Measurements from ENCODE around the gene SYT17.

The SYT17 gene

DNA sequence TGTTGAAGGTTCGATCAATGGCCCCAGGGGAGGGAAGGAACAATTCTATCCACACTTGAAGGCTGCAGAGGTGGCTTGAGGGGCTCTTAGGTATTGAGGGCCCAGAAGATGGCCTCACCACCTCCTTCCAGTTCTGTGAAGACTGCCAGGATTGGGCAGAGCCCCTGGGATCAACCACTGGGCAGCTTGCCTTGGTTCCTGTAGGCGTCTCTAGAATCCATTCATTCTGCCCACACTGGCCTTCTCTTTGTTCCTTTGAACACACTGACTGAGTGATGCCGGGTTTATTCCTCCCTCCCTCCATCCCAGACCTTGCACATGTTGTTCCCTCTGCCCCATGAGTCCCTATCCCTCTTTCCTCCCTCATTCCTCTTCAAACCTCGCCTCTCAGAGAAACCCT is 50.5 kb downstream of the SYT17 start:
- DNase-seq, result no peak

DNA sequence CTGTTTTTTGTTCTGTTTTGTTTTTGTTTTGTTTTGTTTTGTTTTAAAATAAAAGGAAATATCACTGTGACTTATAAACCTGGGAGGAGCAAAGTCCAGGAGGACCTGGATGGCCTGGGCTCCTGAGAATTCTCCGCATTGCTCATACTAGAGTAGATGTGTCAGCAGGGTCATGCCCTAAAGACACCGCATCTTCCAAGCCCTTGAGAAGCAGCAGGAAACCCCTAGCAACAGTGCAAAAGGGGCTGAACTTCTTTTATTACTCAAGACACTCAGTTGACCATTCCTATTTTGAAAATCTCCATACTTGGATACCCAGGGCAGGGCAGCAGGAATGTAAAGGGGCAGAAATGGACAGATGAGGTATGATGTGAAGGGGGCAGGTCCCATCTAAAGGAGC is 51.8 kb downstream of the SYT17 start:
- DNase-seq, result no peak

DNA sequence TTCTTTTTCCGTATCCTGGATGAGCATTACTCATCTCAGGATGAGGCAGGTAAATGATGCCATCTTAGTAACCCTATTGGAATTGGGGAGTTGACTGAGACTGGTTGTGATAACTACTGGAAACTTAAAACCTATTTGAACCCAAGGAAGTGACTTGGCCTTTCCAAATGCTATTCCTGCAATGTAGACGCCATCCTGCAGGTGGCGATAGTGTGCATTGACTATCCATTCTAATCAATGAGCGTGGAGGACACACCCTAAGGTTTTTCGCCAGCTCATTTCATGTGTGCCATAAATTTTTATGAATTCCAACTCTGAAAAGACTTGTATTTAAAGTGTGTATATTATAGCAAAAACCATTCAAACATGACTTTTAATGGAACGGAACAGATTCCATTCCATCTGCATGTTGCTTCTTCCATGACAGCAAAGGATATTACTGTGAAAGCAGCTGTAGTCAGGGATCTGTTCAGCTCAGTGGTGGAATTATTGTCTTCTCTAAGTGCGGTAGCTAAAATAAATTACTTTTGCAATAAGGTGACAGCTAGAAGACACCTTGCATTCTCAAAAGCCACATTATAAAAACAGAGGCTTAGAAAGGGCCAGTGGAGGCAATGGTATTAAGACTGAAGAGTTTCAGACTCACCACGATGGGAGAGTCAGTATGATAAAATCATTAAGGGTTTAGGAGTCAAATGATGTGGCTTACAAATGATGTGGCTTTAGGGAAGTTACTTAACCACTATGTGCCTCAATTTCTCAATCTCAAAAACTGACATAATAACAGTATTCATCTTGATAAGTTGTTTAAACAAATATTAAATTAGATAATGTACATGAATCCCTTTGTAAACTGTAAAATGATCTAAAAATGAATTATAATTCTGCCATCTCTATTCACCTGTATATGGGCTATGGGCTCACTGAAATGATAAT is 55.5 kb downstream of the SYT17 start:
- peak; percentile 24 to 42 for DNase-seq

DNA sequence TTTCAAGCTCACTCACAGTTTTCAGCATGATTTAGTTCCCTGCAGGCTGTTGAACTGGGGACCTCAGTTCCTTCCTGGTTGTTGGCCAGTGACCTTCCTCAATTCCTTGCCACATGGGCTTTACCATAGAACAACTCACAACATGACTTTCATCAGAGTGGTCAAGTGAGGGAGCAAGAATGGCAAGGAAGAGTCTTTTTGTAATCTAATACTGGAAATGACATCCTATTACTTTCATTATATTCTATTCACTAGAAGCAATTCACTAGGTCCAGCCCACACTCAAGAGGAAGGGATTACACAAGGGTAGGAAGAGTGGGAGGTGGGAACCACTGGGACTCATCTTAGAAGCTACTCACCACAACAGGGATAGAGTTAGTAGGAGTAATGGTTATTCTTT is 57.6 kb downstream of the SYT17 start:
- peak; percentile 89 for DNase-seq

DNA sequence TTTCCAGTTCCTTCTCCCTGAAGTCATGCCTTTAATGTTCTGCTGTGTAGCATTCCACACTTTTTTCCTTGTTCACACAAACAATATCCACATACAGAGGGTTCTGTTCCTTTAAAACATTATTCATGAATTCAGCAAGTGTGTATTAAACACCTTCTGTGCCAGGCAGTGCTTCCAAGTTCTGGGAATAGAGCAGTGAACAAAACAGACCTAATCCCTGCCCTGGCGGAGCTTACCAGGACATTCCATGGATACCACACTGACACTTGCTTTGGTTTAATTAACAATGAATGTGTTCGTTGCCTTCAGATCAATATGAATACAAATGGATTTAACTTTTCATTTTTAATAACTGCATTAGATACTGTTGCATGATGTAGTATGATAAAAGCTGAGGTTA is 59.6 kb downstream of the SYT17 start:
- DNase-seq, result no peak

DNA sequence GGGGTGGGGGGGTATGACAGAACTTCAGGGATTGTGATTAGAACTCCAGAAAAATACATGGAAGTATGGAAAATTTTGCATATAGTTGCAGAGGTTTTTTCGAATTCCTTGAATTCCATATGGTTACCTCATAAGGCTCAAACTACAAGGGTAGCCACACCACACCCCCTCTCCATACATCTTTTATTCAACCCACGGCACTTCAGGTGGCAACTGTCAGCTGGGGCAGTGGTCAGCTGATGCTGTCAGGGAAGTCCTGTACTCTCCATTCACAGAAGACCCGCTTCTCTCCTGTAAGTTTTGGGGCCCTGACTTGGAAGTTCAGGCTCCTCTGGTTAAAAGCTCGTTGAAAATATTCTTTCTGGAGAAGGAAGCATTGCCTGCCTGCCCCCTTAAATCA is 60.0 kb downstream of the SYT17 start:
- DNase-seq, result no peak

DNA sequence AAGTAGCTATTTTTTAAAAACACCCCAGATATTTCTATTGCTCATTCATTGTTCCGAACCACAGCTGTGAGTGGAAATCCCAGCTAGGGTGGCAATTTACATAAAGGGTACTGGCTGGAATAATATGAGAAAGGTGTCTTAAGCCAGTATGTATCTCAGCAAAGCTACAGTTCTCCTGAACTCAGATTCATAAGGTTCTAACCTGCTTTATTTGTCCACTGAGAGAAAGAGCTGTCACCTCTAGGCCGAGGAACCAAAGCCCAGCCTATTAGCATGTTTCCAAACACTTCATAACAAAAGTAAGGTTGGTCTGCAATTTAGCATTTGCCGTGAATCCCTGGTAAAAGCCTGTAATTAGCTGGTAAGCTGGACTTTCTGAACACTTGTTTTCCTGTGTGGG is 60.5 kb downstream of the SYT17 start:
- no peak for DNase-seq

DNA sequence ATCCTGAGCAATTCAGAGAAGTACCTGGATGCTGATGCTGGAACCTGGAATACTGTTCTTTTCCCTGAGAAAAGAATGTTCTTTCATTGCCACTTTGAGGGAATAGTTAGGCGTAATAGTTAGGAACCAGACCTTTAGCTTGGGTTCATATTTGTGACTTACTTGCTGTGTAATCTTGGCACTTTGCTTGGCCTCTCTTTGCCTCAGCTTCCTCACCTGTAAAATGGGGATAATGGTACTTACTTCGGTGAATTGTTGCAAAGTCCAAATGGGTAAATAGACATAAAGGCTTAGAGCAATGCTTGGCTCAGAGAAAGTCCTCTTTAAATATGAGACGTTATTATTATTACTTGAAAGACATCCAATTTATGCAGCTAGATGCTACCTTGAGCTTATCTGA is 62.5 kb downstream of the SYT17 start:
- DNase-seq, result no peak

DNA sequence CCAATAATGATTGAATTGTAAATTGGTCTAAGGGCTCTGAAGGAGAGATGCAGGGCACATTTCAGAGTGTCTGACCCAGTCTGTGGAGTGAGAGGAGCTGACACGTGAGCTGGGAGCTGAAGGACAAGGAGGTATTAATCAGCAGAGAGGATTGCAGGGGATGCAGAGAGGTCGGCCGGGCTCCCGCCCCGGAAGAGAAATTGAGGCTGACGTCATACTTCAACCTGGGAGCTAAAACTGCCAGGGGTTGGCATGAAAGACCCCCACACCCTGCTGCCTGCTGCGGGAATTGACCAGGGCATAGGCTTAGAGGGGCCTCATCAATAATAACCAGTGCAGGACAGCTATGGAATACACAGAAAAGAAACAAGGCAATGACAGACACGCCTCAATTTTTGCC is 63.8 kb downstream of the SYT17 start:
- no peak for DNase-seq

DNA sequence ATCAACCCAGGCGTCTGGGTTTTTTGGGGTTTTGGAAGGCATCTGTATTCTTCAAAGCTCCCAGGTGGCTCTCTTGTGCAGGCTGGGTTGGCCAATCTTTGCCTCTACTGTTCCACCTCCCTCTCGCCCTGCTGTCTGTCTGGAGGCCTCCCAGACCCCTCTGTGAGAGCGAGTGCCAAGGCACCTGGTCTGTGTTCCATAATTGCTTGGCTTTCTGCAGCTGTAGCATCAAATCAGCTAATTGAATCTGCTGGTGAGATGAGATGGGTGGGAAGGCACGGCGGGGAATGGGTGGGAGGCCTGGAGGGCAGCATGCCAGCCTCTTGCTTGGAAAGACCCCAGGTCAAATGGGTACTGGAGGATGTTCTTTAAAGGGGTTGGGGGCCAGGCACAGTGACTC is 64.9 kb downstream of the SYT17 start:
- DNase-seq, result no peak

DNA sequence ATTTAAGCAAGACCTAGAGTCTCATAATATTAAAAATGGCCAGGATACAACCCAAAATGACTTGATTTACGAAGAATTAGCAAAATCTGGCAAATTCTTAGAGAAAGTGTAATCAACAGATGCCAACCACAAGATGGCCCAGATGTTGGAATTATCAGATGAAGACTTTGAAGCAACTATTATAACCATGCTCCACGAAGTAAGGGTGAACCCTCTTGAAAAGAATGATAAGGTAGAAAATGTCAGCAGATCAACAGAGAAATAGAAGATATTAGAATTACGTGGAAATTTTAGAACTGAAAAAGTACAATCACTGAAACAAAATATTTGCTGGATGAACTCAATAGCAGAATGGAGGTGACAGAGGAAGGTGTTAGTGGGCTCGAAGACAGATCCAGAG is 67.4 kb downstream of the SYT17 start:
- DNase-seq, result no peak

DNA sequence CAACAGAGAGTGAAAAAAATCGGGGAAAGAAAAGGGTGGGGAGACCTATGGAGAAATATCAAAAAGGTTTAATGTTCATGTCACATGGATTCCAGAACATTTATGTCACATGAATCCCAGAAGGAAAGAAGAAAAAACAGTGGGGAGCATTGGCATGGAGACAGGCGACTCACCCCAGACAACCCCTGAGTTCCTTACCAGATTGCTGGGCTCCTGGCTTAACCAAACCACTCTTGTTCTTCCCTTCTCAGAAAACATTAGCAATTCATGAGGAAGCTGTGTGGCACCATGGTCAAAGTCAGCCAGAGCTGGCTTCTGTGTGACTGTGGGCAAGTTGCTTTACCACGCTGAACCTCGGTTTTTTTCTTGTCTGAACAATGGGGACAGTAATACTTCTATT is 67.8 kb downstream of the SYT17 start:
- no peak for DNase-seq

DNA sequence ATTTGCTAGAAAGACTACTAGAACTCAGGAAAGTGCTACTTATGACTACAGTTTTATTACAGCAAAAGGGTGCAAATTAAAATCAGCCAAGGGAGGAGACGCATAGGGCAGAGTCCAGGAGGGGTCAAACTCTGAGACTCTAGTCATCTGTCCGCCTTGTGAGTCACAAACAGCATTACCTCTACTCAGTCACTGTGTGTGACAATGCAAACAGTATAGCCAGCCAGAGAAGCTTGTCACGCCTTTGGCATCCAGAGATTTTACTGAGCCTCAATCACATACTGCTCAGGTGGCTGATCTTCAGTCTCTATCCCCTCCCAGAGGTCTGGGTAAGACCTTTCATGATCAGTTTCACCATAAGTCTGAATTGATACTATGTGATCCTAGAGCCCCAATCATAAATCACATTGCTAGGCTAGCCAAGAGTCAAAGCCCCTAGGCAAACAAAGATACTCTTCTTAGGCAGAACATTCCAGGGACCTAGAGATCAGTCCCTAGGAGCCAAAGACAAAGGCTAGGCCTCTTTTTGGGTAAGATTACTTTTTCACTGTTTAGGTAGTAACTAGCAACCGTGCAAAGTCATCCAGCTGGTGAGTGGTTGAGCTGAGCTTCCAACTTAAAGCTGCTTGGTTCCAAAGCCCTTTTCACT is 68.6 kb downstream of the SYT17 start:
- DNase-seq, result no peak

DNA sequence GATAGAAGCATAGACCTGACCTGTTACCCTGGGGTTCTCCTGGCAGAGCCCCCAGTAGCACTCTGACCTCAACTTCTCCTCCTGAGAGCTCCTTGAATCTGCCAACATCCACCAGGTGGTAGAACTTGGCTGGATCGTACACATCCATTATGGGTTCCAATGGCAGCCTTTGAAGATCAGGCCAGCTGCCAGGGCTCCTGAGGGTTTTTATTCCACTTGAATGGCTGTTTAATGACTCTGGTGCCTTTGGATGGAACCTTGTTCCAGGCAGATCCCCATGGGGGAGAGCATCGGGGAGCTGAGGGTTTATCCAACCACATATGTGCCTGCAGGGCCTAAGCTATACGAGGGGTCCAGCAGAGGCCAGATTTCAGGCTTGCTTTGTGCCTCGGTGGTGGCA is 70.4 kb downstream of the SYT17 start:
- DNase-seq, result no peak

DNA sequence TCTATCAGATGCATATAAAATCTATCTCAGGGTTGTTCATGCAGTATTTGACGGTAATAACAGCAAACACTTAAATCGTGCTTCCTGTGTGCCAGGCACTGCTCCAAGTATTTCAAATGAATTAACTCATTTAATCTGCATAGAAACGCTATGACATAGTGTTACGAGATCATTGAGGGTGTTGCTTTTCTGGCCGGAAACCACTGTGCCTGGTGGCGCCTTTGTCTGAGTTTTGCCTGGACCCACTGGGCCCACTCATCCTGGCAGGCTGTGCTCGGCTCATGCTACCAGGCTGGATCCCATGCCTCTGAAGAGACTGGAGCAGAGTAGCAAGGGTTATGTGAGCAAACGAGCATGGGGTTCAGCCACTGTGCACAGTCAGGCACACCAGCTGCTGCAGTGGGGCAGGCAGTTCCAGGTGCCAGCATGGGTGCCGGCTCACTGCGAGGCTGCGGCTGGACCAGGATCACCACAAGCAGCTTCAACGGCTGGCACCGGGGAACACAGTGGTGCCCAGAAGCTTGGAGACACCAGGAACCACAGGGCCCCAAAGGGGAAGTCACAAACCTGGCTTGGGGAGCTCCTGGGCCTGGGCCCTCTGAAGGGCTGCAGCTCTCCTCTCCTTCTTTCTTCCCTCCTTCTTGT is 71.6 kb downstream of the SYT17 start:
- no peak for DNase-seq

DNA sequence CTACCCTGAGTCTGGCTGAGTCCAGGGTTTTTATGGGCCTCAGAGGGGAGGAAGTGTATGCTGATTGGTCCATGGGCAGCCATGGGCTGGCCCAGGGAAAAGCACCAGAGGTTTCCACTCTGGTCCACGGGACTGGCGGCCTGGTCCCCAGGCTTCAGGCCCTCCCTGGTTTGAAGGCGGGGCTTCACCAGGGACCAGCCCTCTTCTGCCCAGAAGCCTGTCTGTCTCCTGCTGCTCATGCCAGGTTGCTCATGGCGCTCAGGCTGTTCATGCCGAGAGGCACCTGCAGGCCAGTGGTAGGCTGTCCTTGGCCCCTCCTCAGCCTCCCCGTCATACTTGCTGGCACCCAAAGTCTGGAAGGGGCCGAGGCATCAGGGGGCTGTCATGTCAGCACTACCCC is 72.5 kb downstream of the SYT17 start:
- DNase-seq, result no peak

DNA sequence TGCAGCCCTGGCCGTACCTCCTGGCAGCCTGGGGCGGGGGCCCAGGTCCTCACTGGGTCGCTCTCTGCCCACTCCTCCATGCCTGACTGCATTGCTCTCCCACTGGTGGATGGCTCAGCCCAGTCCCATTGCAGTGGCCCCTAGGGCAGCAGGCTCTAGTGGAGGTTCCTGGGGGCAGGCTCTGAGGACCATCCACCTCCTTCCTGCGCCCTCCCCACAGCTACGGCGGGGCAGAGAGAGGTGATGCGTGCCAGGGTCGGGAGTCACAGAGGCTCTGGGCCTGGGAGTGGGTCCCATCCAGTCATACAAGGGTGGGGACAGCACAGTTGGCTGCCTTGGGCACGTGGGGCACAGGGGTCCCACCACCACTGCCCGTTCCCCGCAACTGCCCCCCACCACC is 73.5 kb downstream of the SYT17 start:
- no peak for DNase-seq

DNA sequence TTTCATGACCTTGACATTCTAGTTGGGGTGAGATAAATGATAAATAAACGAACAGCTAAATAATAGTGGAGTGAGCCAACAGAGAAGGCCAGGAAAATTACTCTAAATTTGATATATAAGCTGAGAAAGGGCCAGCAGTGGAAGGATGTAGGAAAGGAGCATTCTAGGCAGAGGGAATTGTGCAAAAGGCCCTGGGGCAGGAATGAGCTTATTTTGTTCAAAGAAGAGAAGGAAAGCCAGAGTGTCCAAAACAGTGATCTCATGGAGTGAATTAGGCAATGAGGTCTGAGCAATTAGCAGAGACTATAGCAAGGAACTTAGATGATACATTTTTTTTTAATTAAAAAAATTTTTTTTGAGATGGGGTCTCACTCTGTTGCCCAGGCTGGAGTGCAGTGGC is 74.1 kb downstream of the SYT17 start:
- no peak for DNase-seq

DNA sequence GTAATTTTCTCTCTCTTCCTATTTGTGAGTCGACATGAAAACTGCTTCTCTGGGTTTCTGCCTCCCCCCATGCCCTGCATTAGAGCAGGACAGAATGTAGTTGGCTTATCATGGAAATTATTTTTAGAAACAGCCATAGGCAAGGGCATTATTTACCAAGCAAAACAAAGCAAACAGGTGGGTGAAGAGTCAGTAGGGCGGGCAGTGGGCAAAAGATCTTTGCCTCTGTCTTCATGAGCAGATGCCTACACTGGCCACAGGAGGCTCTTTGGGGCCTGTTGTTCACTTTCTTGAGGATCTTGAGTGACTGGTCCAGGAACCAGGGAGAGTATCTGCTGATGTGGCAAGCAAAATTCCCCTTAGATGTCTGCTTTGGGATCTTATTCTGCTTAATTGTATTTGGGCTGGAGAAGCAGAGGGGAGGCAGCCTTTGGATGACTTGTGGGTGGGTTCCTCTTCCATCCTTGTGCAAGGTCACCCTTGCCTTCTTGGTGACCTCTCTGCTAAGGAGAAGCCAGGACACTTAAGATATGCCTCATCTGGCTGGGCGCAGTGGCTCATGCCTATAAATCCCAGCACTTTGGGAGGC is 75.0 kb downstream of the SYT17 start:
- DNase-seq, result peak; percentile 35 to 61

DNA sequence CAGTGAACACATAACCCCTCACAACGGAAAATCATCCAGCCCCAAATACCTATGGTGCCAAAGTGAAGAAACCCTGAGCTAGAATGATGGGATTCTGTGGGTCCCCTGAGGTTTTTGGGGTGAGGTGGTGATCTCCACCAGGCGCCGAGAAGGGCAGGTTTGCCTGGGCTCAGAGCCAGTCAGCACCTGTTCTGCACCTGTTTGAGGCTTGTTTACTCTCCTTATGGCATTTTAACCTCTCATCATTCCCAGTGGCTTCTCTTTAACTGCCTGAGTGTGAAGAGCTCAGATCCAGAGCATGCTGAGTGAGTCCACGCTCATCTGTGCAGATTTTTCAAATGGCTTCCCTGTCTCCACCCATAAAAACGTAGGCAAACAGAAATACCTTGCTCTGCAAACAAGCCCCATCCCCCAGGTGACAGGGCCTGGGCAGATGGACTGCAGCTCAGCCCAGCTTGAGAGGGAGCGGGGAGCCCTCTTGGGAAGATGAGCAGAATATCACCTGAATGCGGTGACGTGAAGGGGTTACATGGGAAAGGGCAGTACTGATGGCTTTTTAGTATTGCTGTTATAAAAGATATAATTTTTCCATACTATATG is 77.4 kb downstream of the SYT17 start:
- DNase-seq, result no peak

DNA sequence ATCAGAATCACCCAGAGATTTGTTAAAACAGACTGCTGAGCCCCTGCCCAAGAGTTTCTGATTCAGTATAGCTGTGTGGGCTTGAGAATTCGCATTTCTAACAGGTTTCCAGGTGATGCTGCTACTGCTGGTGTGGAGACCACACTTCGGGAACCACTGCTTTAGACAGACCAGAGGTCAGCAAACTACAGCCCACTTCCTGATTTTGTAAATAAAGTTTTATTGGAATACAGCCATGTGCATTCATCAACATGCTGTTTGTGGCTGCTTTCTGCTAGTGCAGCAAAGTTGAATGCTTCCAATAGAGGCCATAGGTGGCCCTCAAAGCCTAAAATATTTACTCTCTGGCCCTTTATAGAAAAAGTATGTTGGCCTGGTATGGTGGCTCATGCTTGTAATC is 84.9 kb downstream of the SYT17 start:
- DNase-seq, result no peak

DNA sequence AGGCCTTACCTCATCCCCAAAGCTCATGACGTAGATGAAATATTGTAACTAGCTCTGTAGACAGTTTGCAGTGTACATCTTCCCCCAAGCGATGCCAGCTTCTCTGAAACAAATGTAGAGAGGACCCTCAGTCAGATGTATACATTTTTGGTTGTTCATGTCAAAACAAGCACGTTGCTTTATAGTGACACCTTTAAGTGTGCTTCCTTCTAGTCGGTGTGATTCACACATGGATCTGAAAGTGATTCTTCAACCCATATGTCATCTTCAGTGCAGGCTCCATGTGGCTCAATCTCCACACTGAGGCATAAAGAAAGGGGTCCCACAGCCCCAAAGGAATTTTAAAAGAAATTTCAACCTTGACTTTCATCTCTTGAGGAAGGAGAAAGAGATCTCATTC is 86.6 kb downstream of the SYT17 start:
- DNase-seq, result no peak

DNA sequence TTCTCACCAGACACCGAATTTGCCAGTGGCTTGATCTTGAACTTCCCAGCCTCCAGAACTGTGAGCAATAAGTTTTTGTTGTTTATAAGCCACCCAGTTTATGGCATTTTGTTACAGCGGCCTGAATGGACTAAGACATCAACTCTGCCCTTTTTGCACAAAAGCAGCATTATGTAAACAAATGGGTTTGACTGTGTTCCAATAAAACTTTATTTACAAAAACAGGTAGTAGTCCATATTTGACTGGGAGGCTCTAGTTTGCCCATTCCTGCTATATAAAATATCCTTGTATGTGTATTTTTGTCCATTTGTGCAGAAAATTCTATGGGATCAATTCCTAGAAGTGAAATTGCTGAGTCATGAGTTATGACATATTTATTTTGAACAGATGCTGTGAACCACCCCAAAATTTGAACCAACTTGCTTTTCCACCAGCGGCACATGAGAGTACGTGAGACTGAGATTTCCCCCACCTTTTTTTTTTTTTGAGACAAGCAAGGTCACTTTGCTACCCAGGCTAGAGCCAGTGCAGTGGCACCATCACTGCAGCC is 96.2 kb downstream of the SYT17 start:
- no peak for DNase-seq

All from inflammatory macrophage (primary cell).